GM19238 (cell line): ENCODE measurements around the gene SYCE3.

Source experiments
- DNase-seq: peaks from one replicate; pipeline ENCODE4 v3.0.0; 2011; ENCODE audit warnings: low spot score; ENCODE audit not compliant: insufficient read length

The SYCE3 gene

DNA sequence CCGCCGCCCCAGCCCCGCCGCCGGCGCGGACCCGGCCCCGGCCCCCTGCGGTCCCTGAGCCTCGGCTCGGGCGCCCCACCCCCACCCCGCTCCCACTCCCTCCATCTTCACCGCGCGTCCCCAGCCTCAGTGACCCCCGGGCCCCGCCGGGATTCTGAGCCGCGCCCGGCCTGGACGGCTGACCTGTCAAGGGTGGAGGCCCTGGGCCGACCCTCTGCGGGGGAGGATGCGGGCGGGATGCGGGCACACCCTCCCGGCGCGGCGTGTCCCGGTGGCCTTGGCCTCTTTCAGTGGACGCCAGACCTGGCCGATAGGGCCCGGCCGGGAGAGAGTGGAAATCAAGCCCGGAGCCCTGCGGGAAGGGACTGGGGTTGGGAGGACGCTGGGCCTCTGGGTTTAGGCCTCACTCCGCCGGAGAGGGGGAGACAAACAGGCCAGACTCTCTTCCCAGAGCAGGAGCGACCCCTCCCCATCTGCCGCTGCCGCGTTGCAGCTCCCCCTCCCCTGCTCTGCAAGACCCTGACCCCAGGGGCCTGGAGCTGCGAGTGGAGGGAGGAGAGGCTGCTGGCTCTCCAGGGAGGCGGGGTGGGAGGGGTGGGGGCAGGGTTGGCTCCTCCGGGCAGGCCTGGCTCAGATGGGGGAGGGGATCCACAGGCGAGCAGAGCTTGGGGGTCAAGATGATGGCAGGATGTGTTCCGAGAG lies 38.4 kb upstream of the SYCE3 start:
- no peak for DNase-seq

DNA sequence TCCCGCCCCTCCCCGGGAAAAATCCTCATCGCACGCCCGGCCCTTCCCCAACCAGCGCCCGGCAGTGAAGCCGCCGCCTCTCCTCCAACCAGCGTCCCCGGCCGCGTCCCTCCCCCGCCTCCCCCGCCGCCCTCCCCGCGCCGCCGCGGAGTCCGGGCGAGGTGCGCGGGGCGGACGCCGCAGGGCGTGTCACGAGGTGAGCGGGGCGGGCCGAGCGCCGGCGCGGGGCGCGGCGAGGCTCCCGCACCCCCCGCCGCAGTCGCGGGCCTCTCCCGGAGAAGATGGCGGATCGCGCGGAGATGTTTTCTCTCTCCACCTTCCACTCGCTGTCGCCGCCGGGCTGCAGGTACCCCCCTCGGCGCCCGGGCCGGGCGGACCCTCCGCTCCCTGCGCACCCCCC lies 37.8 kb upstream of the SYCE3 start, which contains the start of gene MAPK8IP2:
Gene MAPK8IP2 (plus strand): TSS at position 256 of the 400 bp plus-strand sequence. CDS start 26 bp downstream, at position 282.
- DNase-seq, result no peak

DNA sequence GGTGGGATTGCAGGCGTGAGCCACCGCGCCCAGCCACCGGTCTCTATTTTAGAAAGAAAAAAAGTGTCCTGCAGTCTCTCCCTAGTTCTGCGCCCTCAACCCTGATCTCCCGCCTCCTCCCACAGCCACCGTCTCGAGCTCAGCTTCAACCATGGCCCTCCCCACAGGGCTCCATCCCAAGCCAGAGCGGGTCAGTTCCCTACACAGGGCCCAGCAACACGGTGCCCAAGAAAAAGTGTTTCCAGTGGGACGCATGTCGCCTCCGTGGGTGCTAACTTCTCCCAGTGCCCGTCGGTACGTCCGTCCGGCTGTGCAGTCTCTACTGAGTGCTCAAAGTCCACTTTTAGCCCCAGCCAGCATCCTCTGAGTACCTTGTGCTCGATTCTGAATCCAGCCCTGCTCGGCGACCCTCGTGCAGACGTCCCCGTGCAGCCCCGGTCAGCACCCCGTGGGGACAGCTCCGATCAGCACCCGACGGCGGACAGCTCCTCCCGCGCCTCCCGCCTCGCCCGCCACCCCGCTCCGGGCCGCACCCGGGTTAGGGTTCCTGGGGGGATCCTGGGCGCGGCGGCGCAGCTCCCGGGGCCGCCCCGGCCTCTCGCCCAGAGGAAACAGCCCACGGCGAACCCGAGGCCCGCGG lies 37.2 kb upstream of the SYCE3 start:
- peak; percentile 77 for DNase-seq

DNA sequence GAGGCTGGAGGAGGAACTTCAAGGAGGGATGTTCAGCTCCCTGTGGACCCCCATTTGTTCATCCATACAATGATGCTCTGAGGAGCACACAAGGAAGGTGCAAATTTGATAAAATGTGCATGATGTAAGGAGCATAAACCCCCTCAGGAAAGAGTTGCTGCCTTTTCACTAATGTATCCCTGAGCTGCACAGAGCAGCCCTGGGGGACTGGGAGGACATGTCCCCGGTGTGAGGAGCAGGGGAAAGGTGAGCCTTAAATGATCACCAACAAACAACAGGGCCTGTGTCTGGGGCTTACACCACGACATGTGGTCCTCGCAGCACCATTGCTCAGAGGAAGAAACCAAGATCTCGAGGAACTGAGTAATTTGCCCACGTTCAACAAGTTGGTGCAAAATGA lies 34.4 kb upstream of the SYCE3 start:
- DNase-seq, result no peak

DNA sequence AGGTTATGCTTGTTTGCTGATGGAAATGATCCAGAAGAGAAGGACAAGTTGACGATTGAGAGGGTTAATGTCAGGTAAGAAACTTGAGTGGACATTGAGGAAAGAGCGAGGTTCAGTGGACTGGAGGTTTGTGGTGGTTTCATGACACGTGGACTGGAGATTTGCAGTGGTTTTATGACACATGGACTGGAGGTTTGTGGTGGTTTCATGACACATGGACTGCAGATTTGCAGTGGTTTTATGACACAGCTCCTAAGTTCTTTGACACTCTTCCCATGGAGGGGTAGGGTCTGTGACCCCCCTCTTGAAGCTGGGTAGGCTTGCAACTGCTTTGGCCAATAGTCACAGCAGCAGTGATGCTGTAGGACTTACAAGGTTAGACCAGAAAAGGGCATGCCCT lies 32.5 kb upstream of the SYCE3 start:
- no peak for DNase-seq

DNA sequence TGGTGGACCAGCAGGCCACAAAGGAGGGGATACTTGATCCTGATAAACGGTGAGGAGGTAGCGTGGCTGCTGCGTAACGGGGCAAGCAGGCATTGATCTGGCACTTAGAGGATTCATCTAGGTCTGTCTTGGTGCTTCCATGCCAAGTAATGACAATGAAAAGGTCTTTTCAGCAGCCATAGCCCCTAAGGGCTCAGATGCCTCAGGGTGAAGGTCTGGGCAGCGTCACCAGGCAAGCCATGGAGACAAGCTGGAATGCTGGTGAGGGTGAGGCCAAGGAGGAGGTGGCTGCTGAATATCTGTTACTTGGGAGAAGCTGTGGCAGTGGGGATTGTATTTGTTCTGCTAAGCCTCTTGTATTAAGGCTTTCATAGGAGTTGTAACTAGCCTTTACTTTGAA lies 24.7 kb upstream of the SYCE3 start:
- DNase-seq, result no peak

DNA sequence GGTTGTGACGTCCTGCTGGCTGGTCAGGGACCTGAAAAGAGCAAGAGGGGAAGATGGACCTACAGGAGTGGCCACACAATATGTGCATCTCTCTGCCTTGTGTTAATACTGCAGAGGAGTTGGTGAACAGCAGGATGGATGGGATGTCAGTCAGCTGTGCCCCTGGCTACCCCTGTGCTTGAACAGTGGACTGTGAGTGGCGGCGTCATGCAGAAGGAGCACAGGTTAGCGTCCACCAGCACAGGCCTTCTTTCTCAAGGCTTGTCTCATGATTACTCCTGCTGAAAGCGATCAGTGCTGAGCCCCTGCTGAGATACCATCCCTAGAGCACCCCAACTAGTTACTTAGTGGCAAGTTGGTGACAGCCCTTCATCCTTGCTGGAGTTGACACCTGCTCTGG lies 23.7 kb upstream of the SYCE3 start:
- DNase-seq, result no peak

DNA sequence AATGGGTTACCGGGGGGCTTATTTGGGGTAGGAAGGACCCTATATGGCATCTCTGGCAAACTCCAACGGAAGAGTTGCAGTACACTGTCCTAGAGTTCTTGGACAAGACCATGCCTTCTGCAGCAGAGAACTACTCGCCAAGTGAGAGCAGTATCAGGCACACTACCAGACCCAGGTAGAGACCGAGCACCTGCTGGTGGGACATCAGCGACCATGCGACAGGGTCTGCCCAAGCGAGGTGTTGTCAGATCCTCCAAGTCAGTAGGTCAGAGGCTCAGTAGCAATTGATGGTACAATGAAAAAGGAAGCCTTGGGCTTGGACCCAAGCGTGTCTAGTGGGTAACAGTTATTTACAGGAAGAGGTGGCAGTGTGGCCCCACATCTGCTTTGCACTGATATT lies 23.1 kb upstream of the SYCE3 start:
- no peak for DNase-seq

DNA sequence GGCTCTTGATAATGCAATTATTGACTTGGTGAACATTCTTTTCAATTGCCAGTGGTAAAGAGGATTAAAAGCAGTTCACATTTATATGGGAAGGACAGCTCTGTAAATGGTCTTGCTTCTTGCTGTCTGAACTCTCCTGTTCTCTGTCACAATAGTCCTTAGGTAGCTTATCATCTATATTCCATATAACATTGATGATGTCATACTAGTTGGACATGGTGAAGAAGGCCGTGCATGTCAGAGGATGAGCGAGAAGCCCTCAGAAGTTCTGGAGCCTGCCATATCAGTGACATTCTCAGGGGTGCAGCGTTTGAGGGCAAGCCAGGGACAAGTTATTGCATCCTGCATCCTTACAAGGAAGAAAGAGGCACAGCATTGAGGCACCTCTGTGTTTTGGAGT lies 22.5 kb upstream of the SYCE3 start:
- DNase-seq, result no peak

DNA sequence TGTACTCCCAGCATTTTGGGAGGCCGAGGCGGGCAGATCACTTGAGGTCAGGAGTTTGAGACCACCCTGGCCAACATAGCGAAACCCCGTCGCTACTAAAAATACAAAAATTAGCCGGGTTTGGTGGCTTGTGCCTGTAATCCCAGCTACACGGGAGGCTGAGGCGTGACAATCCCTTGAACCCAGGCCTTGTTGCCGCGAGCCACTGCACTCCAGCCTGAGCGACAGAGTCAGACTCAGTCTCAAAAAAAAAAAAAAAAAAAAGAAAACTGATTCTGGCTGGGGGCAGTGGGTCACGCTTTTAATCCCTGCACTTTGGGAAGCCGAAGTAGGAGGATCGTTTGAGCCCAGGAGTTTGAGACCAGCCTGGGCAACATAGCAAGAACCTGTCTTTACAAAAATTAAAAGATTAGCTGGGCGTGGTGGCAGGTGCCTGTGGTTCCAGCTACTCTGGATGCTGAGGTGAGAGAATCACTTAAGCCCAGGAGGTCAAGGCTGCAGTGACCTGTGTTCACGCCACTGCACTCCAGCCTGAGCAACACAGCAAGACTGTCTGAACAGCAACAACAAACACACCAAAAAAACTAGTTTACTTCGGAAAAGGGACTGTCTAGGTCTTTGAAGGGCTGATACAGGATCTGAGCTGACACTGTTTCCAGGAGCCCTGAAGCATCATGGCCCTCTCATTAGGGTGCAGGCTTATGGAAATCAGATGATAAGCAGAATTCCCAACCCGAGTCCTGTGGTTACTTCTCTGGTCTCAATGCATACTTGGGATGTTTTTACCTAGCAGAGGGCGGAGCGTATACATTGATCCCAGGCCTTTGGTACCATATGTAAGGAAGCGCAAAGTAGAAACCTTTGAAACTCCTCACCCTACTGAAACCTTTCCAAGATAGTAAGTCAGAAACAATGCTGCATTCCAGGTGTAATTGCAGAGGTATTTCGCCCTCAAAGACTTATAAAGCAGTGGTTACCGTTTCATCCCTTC lies 21.7 kb upstream of the SYCE3 start:
- DNase-seq, result no peak

DNA sequence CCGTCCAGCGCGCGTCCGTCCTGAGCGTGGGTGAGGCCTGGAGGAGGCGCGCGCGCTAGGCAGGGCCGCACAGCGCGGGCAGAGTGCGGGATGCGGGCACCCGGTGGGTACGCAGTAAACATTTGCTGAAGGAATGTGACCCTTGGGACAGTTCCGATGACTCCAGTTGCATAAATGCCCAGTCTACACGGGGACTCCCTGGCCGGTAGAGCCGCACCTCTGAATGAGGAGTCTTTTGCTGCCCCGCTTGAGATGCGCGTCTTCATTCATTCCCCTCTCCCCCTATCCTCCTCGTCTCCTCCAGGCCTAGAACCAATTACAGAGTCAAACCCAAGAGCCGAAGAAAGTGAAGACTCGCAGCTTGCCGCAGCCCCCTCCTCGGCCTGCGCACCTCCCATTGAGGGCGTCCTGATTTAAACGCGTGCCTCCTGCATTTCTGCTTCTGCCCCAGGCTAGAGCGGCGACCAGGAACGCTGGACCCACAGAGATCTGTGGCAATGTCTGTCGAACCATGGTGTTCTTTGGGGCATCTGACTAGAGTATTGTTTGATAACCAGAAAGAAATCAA lies 20.7 kb upstream of the SYCE3 start:
- no peak for DNase-seq

DNA sequence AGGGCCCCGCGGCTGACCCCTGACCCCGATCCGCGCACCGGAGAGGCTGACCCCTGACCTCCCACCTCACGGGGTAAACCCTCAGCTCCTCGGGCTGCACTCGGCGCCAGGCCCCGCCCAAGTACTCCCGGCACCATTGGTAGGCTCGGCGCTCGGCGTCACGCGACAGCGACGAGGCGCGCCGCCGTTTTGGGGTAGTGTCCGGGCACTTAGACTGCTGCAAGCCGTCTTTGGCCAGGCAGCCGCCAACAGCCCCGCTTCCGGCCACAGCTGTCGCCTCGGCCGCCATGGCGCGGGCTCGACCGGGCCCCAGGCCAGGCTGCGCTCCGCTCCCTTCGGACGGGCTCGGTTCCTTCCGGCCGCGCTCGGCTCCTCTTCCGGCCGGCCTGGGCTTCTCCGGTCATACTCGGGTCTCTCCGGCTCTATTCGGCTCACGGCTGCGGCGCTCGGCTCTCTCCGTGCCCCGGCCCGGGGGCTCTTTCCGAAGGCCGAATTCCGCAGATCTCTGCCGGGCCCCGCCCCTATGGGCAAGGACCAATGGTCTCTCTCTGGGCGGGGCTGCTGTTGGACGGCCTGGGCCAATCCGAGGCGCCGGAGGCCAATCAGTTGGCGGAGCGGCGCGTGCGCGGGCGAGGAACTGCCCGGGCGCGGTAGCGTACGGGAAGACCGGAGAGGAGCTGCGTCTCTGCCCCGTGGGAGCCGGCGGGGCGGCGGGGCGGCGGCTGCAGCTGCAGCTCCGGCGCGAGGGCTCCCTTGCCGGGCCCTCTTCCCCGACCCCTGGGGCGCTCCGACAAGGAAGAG lies 20.0 kb upstream of the SYCE3 start, which contains the start of gene CHKB:
Gene CHKB (minus strand): TSS at position 357 of the 801 bp plus-strand sequence. CDS start 68 bp downstream, at position 289.
- peak; percentile 99 for DNase-seq

DNA sequence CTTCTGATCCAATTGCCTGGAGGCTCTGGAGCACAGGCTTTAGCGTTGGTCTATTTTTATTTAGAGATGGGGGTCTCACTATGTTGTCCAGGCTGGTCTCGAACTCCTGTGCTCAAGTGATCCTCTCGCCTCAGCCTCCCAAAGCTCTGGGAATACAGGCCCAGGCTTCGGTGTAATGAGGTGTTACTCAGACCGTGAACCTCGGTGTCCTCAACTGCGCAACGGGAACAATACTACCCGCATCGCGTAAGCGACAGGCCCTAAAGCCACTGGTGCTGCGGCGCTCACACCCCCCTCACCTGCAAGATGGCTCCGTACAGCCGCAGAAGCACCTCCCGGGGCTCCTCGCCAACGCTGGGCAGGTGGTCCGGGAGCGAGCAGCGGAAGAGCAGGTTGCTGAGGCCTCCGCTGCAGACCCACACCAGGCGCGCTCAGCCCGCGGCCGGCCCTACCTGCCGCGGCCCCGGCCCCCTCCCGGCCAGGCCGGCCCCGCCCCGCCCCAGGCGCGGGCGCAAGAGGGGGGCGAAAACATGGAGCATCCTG lies 19.3 kb upstream of the SYCE3 start:
- DNase-seq, result no peak

DNA sequence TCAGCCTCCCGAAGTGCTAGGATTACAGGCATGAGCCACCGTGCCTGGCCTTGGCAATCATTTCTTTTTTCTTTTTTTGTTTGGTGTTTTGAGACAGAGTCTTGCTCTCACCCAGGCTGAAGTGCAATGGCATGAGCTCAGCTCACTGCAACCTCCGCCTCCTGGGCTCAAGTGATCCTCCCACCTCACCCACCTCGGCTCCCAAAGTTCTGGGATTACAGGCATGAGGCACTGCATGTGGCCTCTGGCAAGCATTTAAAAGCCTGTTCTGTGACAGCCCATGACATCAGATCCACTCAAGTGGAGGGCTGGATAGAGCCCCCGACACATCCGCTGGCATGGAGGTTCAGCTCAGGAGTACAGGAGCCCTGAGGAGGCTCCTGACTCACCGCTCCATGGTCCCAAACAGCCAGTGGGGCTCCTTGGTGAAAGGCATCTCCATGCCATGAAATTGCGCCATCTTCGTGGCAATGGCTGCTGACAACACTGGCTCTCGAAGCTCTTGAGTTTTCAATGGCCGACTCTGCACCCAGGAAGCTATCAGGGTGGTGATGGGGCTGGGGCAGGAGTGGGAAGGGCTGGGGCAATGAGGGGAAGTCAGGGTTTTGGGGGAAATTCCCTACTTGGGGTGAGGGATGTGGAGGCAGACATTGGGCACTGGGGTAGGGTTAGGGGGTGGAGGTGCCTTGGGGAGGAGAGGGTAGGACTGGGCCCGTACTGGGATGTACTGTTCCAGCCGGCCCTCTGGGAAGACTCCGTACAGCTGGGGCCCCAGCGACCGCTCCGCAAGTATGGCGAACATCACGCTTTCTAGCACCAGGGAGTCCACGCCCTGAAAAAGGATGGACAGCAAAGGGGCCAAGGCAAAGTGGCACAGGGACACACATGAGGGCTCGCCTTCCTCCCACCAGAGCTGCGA lies 18.6 kb upstream of the SYCE3 start:
- DNase-seq, result no peak

DNA sequence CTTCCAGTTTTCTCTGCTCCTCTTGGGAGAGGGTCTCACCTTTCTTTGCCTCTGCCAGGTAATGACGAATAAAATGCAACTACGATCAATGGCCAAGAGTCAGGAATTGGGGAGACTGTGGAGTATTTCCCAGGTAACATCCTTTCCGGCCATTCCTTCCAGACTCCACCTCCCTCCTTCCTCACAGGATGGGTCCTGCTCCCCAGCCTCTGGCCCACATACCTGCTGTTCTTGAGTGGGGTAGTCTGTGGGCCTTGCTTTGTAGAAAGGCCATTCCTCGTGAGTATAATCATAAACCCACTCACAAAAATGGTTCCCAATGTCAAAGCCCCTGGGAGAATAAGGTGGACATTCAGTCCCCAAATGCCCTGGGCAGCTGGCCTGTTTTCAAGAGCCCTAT lies 17.0 kb upstream of the SYCE3 start:
- DNase-seq, result no peak

DNA sequence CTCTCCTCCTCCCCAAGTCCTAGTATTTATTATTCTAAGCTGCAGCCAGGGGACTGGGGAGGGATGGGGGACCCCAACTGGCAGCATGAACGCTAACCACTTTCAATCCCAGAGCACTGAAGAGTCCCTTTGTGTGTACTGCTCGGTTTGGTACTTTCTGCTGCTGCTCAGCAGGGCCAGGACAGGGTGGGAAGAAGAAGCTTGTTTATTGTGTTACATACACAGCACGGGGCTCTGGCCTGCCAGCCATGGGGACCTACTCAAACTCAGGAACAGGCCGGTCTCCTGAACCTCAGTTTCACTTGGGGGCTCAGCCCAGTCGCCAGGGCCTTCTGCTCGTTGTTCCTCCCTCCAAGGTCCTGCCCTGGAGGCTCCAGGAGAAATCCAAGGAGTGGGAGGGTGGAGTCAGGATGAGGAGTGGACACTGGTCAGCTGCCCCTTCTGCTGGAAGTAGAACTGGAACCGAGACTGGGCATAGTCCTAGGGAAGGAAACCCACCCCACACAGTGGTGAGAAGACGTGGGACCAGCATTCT lies 16.1 kb upstream of the SYCE3 start:
- DNase-seq, result no peak

DNA sequence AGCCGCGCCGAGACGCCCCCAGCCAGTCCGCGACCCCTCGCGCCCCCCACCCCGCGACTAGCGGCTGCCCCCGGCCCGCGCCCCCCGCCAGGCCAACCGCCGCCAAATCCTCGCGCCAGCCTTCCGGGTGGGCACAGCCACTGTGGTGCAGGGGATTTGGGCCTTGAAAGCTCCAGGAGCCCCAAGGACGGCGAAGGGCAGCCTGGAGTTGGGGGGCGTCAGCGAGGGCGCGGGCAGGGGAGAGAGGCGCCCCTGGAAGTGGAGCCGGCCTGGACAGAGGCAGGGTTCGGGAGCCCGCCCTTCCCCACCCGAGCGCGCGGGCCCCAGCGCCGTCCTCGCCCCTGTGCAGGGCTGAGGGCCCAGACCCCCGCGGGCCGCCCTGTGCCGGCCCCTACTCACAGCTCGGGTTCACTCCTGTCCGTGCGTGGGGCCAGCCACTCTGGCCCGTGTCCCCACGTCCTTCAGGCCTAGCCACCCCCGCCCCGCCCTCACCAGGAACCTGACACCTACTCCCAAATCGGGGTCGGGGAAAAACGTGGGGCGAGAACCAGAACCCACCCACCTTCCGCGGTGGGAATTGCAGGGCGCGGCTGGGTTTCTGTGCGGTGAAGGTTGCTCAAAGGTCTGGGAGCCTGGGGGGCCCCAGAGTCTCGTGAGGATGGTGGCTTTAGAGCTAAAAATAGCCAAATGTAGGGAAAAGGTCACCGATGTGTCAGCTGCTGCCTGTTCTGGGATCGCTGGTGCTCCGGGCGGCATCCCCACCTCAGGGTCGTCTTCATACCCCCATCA lies 15.5 kb upstream of the SYCE3 start, which contains the start of gene CPT1B:
Gene CPT1B (minus strand): TSS at position 441 of the 789 bp plus-strand sequence. CDS start 512 bp downstream, outside the sequence.
- DNase-seq, result no peak

DNA sequence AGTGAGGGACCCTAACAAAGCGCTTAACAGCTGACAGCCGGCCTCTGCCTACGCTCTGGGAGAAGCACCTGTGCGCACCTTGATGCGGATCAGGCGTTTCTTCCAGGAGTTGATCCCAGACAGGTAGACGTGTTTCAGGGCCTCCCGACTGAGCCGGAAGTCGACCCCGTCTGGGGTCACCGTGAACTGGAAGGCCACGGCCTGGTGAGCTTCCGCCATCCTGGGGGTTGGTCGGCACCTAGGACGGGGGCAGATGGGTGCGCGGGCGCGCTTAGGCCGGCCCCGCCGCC lies 14.9 kb upstream of the SYCE3 start:
- no peak for DNase-seq
